NCI-H82 treated with DMSO at 0.1 percent for 48 hours (cell line): ENCODE measurements around the gene EIPR1.

Source experiments
- DNase-seq: peaks from one replicate; lab custom pipeline; 2025; ENCODE audit not compliant: unreplicated experiment; lab: John Stamatoyannopoulos, UW

EIPR1 gene

GRCh38 chr2:3309496-3310355 lies 67.9 kb downstream of the EIPR1 start:
- DNase-seq, result no peak

DNA sequence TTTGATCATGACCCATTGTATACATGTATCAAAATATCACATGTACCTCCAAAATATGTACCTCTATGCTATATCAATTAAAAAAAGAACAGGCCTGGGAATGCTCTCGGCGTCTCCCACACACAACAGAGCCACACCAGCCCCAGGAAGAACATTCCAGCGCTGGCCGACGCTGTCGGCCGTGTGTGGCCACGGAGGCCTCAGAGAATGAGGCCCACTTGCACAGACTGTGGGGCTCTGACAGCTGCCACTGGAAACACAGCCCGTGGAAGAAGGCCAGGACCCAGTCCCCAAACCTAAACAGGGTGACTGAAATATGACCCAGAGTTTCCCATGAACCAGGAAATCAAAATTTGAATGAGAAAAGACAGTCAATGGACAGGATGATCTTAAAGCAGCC lies 69.7 kb downstream of the EIPR1 start:
- DNase-seq, result no peak

DNA sequence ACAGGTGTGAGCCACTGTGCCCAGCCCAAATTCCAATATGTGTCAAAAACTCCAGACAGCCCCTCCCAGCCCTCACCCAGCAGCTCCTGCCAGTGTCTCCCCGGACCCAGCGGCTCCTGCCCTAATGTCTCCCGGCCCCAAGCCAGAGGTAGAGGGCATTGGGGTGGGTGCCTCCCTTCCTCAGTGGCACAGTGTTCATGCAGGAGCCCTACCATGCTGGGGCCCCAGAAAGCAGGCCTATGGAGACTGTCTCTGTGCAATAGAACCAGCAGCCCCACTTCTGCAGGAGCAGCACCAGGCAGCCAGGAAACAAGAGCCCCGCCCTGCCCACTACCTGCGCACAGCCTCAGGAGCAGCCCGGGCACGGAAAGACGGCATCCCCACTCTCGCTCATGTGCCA lies 70.4 kb downstream of the EIPR1 start:
- DNase-seq, result no peak

DNA sequence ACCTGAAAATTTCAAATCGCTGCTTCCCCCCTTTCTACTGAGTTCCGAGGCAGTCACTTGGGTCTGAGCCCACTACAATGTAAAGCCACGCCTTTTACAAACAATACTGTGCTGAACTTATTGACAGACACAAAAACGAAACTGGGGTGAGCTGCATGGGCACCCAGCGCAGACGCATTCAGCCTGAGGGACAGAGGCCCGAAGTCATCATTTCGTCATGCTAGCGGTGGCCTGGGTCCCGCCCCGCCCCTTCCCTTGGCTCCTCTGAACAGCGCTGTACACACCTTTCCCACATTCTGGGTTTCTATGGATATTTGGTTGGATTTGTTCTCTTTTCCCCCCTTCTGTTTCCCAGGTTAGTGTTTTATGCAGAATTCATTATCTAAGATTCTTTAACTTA lies 71.7 kb downstream of the EIPR1 start:
- no peak for DNase-seq

DNA sequence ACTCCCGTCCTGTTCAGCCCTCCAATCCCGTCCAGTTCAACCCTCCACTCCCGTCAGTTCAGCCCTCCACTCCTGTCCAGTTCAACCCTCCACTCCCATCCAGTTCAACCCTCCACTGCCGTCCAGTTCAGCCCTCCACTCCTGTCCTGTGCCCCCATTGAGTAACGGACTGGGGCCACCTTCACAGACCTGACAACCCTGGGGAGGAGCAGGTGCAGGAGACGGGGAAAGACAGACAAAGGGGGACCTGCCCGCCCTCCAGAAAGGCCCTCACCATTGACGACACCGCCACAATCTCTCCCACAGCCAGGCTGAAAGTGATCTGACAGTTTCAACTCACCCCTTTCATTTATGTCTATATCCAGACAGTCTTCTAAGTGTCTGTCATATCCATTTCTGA lies 72.2 kb downstream of the EIPR1 start:
- DNase-seq, result no peak

- peak; percentile 56 for DNase-seq
Measured at GRCh38 chr2:3303583-3304406, 73.8 kb downstream of the EIPR1 start.

DNA sequence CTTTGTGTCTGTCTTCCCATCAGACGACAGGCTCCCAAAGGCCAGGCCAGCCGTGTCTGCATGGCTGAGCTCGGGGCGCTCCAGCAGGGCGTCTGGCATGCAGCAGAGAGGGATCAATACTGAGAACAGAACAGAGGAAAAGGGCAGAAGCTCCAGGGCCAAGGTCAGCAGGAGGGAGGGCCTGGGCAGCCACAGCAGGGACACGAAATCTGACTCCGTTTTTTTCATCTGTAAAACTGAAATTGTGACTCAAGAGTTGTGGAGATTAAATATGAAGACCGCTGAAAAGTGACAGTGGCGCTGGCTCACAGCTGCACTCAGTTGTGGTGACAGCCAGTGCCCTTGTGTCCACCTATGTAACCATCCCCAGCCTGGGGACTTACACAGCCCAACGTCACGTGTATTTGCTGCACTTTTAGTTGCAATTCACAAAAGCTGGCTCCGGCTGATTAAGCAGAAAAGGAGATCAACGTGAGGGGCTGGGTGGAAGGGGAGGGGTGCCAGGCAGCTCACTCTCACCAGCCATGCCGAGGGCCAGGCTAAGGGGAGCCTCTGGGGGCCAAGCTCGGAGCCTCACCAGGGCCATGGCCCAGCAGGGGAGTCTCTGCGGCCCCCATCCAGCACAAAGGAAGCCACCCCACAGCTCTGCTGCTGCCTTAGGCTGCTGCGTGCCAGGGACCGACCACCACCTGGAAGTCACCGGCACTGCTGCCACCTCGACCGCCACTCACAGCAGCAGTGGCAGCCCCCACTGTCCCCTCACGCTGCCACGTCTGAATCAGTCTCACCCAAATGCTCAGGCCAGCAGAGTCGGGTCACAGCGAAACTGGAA lies 74.7 kb downstream of the EIPR1 start:
- peak; percentile 9 for DNase-seq

DNA sequence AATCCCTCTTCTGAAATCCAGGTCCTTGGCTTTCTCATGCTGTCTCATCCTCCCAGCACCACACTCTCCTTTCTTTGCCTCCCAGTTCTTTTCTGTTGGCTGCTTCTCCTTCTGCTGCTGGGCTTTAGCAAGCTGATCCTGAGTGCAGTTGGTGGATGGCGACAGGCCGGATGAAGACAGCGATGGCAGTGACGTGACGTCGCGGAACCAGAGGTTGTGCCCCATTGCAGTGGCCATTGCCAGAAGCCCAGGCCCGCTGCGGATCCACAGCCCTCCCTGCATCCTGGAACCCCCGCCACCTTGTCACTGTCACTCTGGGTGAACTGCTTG lies 75.2 kb downstream of the EIPR1 start:
- no peak for DNase-seq

- DNase-seq, result no peak
Measured at GRCh38 chr2:3301001-3301400, 76.6 kb downstream of the EIPR1 start.

- DNase-seq, result no peak
Measured at GRCh38 chr2:3300224-3300995, 77.2 kb downstream of the EIPR1 start.

DNA sequence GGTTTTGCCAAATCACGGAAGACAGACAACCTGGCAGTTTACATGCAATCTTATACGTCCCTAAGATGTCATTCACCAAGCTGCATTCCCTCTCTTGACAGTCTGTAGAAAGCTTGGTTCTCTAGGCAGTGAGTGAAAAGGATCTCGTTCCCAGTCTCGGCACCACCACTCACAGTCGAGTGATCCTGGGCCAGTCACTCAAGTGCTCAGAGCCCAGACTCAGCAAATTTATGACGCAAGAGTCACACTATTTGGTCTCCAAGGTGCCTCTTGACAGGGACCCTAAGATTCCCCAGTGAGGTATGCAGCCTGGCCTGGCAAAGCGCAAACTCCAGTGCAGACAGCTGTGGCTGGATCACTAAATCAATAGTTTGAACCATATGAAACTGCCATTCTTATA lies 77.9 kb downstream of the EIPR1 start:
- DNase-seq, result no peak

GRCh38 chr2:3299130-3299529 lies 78.5 kb downstream of the EIPR1 start:
- DNase-seq, result no peak

DNA sequence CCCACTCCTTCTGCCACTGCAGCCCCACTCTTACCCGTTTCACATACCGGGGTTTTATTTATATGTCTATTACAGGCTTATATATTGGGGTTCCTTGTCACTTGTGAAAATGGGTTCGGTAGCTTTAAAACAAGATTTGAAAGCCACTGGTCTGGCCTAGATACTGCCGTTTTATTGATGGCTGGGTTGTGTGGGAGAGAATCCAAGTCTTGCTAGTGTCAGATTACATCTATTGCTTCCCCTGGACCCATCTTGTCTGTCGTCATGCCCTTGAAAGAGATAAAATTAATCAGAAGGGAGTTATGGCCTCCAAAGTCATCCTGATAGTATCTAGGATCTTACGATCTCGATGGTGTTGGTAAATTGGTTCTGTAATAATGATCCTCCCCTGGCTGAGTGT lies 79.4 kb downstream of the EIPR1 start:
- DNase-seq, result no peak

GRCh38 chr2:3297523-3297922 lies 80.1 kb downstream of the EIPR1 start:
- no peak for DNase-seq

- peak; percentile 3 for DNase-seq
Measured at GRCh38 chr2:3296182-3296972, 81.2 kb downstream of the EIPR1 start.

- no peak for DNase-seq
Measured at GRCh38 chr2:3294493-3294892, 83.1 kb downstream of the EIPR1 start.

GRCh38 chr2:3294069-3294468 lies 83.5 kb downstream of the EIPR1 start:
- DNase-seq, result no peak

GRCh38 chr2:3293221-3293620 lies 84.4 kb downstream of the EIPR1 start:
- DNase-seq, result no peak

- no peak for DNase-seq
Measured at GRCh38 chr2:3292416-3292815, 85.2 kb downstream of the EIPR1 start.

DNA sequence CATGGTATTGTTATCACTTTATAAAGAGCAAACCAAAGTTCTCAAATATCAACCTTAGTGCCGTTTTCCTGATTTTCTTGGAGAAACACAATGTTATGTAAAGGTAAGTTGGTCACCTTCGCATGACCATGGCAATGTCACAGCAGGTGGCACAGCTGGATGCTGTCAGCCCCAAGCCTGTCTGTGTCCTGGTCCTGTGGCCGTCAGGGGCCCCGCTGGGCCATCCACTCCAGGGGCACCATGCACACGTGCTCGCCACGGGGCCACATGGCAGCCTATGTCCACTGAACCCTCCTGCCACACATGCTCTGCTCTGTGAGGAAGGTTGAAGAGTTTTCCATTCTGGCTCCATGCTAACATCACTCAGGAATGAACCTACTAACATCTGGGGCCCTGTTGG lies 85.9 kb downstream of the EIPR1 start:
- DNase-seq, result no peak
